ENCODE data around the gene CDK5.
"Not testable (repeated sequence)": the region's sequence is repeated elsewhere in the genome, so short reads cannot be mapped to it uniquely, and the experiment has no call there.

The CDK5 gene

GRCh38 chr7:151032936-151033863 is 24.5 kb downstream of the CDK5 start:
- no peak for DNase-seq

GRCh38 chr7:151031011-151031410 is 26.7 kb downstream of the CDK5 start:
- DNase-seq, result no peak

GRCh38 chr7:151028948-151029501 is 28.7 kb downstream of the CDK5 start:
- DNase-seq, result no peak

- peak; percentile 99 for DNase-seq
Observed at GRCh38 chr7:151028131-151028947, 29.4 kb downstream of the CDK5 start, which contains the start of gene ABCB8. TSS of gene ABCB8 (plus strand) at chr7:151028450. CDS start at chr7:151028516, 66 bp downstream.

GRCh38 chr7:151027728-151028130 is 30.0 kb downstream of the CDK5 start:
- DNase-seq, result not testable (repeated sequence)

- DNase-seq, result not testable (repeated sequence)
Observed at GRCh38 chr7:151026771-151027727, 30.6 kb downstream of the CDK5 start.

GRCh38 chr7:151025924-151026671 is 31.6 kb downstream of the CDK5 start:
- no peak for DNase-seq

- DNase-seq, result no peak
Observed at GRCh38 chr7:151024435-151025056, 33.2 kb downstream of the CDK5 start, which contains the start of gene ATG9B. TSS of gene ATG9B (minus strand) at chr7:151024494. CDS start at chr7:151024423, 71 bp downstream.

GRCh38 chr7:151023232-151023631 is 34.5 kb downstream of the CDK5 start:
- DNase-seq, result no peak

GRCh38 chr7:151020231-151020630 is 37.5 kb downstream of the CDK5 start:
- no peak for DNase-seq

GRCh38 chr7:151019130-151019447 is 38.6 kb downstream of the CDK5 start:
- DNase-seq, result no peak

GRCh38 chr7:151018421-151019129 is 39.1 kb downstream of the CDK5 start:
- DNase-seq, result no peak

GRCh38 chr7:151017953-151018420 is 39.7 kb downstream of the CDK5 start:
- DNase-seq, result peak; percentile 40

GRCh38 chr7:151017370-151017952 is 40.2 kb downstream of the CDK5 start:
- no peak for DNase-seq

GRCh38 chr7:151016942-151017341 is 40.8 kb downstream of the CDK5 start:
- no peak for DNase-seq

- DNase-seq, result no peak
Observed at GRCh38 chr7:151016505-151016904, 41.2 kb downstream of the CDK5 start.

GRCh38 chr7:151015967-151016366 is 41.7 kb downstream of the CDK5 start:
- DNase-seq, result no peak

GRCh38 chr7:151014950-151015349 is 42.7 kb downstream of the CDK5 start:
- DNase-seq, result no peak

GRCh38 chr7:151013733-151014497 is 43.8 kb downstream of the CDK5 start:
- DNase-seq, result no peak
